ENCODE measurements around the gene APBA2.

GRCh38 chr15:28886431-28887338, 911 bp downstream of the APBA2 start:
- TF ChIP-seq CTCF (conservative IDR thresholded peaks at IDR 0.05; ENCODE audit: low read depth, low read length) (no peak), EZH2 (IDR thresholded peaks at IDR 0.05; ENCODE audit: borderline replicate concordance, low read depth, low read length, poor library complexity, severe bottlenecking) (no peak)
